Measurements from ENCODE around the gene MRPL18. TPM values are rescaled to one million over a fixed set of nuclear protein-coding genes. Genes with fewer than 3 reads are reported as not detected.
A peak's percentile ranks its signal among the peaks of the same experiment; 100 is the strongest.
"Not testable (repeated sequence)": the region's sequence is repeated elsewhere in the genome, so short reads cannot be mapped to it uniquely, and the experiment has no call there.

MRPL18 gene
- 100 to 1,000 TPM in 1 of 2 donors, 10 to 100 TPM in 1; 65.4 to 112 TPM for total RNA-seq

DNA sequence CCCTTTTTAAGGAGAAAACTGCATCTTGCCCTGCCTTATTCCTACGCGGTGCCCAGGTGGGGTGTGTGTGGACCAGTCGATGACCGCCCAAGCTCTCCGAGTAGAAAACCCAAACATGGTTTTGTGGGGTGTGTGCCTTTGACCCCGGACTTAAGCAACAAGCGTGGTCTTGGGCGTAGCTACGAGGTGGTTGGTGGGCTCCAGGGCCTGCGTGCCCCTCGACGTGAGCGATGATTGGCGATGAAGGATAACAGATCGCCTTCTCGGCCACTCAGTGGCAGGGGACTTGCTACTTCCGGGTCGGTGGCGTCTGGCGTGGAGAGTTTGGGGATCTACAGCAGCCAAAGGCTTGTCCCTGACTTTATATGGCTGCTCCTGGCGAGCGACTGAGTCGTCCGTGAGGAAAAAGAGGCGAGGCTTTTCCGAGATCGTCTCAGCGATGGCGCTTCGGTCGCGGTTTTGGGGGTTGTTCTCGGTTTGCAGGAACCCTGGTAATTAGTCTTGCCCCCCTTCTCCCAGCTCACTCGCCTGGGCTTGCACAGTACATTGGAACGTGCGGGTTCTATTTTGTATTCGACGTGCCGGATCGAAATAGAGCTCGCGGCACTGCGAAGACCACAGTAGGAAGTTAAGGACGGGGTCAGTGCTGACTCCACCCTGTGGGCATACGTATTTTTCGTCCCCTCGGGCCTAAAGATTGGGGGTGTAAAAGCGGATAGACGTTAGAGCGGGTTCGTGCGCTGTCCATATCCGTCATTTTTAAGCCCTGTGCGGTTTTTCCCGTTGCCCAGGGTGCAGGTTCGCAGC lies at the start of gene MRPL18:
MRPL18 (plus strand) TSS at position 319 of the 807 bp plus-strand sequence; CDS start at position 440, 121 bp downstream.
- H3K27me3 ChIP-seq, result no peaks in the 10 kb centered on the region
- peak within 1 kb of the TSS; percentile 95 for H3K27ac ChIP-seq
- DNase-seq, result peak; percentile 92
- H3K9ac ChIP-seq (ENCODE audit: low read depth in 2 of 2, low read length in 2 of 2), result peak within 1 kb of the TSS; percentile 95 to 97
- no peaks in the 10 kb centered on the region for H3K9me3 ChIP-seq
- intact Hi-C loops (cut with DNase I), result no loop called here
- peak within 1 kb of the TSS; percentile 85 for H3K4me3 ChIP-seq
- H3K36me3 ChIP-seq, result peaks cover 4% of the 10 kb centered on the region
- TF ChIP-seq, protein P1, sequence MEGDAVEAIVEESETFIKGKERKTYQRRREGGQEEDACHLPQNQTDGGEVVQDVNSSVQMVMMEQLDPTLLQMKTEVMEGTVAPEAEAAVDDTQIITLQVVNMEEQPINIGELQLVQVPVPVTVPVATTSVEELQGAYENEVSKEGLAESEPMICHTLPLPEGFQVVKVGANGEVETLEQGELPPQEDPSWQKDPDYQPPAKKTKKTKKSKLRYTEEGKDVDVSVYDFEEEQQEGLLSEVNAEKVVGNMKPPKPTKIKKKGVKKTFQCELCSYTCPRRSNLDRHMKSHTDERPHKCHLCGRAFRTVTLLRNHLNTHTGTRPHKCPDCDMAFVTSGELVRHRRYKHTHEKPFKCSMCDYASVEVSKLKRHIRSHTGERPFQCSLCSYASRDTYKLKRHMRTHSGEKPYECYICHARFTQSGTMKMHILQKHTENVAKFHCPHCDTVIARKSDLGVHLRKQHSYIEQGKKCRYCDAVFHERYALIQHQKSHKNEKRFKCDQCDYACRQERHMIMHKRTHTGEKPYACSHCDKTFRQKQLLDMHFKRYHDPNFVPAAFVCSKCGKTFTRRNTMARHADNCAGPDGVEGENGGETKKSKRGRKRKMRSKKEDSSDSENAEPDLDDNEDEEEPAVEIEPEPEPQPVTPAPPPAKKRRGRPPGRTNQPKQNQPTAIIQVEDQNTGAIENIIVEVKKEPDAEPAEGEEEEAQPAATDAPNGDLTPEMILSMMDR (IDR thresholded peaks at IDR 0.05), result no peak
- H3K4me1 ChIP-seq, result peaks cover 19% of the 10 kb centered on the region

DNA sequence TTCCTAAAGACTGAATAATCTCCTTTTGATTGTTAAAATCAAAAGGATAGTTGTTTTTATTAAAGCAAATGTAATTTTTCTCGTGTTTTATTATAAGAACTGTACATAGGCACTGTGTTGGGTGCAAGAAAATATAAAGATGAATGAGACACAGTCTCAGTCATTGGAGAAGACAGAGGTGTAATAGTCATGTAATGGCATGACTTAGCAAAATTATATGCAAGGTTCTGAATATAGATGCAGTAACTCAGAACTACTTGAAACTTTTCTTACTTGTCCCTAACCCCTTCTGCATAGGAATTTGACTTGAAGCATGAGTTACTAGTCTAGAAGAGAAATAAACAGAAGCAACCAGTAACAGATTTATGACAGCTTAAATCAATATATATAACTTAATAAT lies 48.1 kb upstream of the MRPL18 start:
- Histone ChIP-seq H3K27ac (no peak overlapping the region), H3K4me1 (no peaks in the 10 kb centered on the region), H3K9ac (ENCODE audit: low read depth in 2 of 2, low read length in 2 of 2) (no peak overlapping the region), H3K4me3 (no peak overlapping the region), H3K36me3 (peaks cover 21% of the 10 kb centered on the region), H3K9me3 (no peaks in the 10 kb centered on the region), H3K27me3 (no peaks in the 10 kb centered on the region)
- TF ChIP-seq, protein P1 (IDR thresholded peaks at IDR 0.05), result no peak
- no peak for DNase-seq
- intact Hi-C loops (cut with DNase I), result no loop called here

DNA sequence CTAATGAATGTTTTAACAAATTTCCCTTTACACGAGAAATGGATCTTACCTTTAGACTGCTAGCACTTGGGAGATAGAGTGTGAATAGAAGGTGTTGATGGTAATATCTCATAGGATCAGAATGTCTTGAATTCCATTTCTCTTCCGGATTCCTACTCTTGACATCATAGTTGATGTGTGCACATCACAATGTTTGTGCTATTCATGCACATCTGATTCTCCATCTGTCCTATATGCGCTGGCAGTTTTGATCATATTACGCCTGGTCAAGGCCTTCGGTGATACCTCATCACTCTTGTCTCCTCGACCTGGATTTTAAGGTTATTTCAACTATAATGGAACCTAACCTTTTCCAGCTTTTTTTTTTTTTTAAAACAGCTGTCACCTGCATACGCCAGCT lies 45.2 kb upstream of the MRPL18 start:
- H3K9ac ChIP-seq (ENCODE audit: low read depth in 2 of 2, low read length in 2 of 2), result no peak overlapping the region
- peaks cover 21% of the 10 kb centered on the region for H3K36me3 ChIP-seq
- intact Hi-C loops (cut with DNase I), result no loop called here
- TF ChIP-seq, protein P1 (IDR thresholded peaks at IDR 0.05), result no peak
- H3K4me1 ChIP-seq, result no peaks in the 10 kb centered on the region
- no peak overlapping the region for H3K4me3 ChIP-seq
- H3K27me3 ChIP-seq, result no peaks in the 10 kb centered on the region
- H3K27ac ChIP-seq, result no peak overlapping the region
- no peak for DNase-seq
- H3K9me3 ChIP-seq, result no peaks in the 10 kb centered on the region

DNA sequence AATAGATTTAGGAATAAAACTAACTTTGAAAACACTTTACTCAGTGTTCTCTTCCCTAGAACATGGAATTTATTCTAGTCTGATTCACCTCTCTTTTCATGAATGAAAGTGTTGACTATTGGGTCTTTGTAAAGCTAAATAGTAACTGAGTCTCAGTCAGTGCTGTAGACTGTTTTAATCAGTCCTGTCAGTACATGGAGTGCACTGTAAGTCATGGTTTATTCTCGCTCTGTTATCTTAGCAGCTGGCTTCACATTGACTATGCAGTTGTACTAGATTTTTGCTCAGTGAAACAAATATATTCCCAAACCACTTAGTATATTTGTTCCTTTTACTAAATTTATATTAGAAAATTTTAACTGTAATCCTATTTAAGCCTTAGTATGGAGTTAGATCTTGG lies 43.5 kb upstream of the MRPL18 start:
- Histone ChIP-seq H3K9ac (ENCODE audit: low read depth in 2 of 2, low read length in 2 of 2) (no peak overlapping the region), H3K4me3 (no peak overlapping the region), H3K36me3 (peaks cover 21% of the 10 kb centered on the region), H3K27ac (no peak overlapping the region), H3K9me3 (no peaks in the 10 kb centered on the region), H3K4me1 (no peaks in the 10 kb centered on the region), H3K27me3 (no peaks in the 10 kb centered on the region)
- intact Hi-C loops (cut with DNase I), result no loop called here
- TF ChIP-seq, protein P1 (IDR thresholded peaks at IDR 0.05), result no peak
- no peak for DNase-seq

DNA sequence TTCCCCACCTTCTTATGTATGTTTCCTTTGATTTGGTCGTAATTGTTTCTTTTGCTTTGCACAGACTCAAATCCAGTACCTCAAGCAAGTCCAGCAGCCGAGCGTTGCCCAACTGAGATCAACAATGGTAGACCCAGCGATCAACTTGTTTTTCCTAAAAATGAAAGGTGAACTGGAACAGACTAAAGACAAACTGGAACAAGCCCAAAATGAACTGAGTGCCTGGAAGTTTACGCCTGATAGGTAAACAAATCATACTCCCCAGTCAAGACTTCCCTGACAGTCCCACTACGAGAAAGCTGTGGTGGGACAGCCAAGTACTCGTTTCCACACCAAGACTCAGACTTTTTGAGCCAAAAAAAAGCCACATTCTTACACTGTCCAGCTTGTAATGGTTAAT lies 42.1 kb upstream of the MRPL18 start:
- H3K4me1 ChIP-seq; H3K9ac ChIP-seq (ENCODE audit: low read depth in 2 of 2, low read length in 2 of 2); H3K27ac ChIP-seq; H3K4me3 ChIP-seq; H3K9me3 ChIP-seq; intact Hi-C loops (cut with DNase I); H3K27me3 ChIP-seq; DNase-seq: not testable (repeated sequence)
- peaks cover 16% of the 10 kb centered on the region for H3K36me3 ChIP-seq

DNA sequence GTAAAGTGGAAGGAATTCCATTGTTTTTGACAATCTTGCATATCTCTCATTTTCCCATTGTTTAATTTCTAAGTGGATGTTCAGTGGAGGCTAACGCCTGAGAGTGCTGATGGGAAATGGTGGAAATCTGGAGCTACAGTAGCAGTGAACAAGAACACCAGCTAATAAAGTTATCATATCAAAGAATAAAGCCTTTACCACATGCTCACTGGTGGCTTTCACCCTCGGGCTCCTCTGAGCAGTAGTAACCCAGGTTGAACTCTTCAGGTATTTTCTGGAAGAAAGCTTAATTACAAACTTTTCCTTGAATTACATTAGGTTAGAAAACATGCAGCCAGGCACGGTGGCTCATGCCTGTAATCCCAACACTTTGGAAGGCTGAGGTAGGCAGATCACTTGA lies 38.8 kb upstream of the MRPL18 start:
- H3K27ac ChIP-seq, result no peak overlapping the region
- no peaks in the 10 kb centered on the region for H3K9me3 ChIP-seq
- H3K4me3 ChIP-seq, result no peak overlapping the region
- no peak overlapping the region for H3K9ac ChIP-seq (ENCODE audit: low read depth in 2 of 2, low read length in 2 of 2)
- intact Hi-C loops (cut with DNase I), result no loop called here
- no peaks in the 10 kb centered on the region for H3K4me1 ChIP-seq
- no peak for DNase-seq
- H3K27me3 ChIP-seq, result no peaks in the 10 kb centered on the region
- H3K36me3 ChIP-seq, result peaks cover 8% of the 10 kb centered on the region
- TF ChIP-seq, protein P1 (IDR thresholded peaks at IDR 0.05), result no peak

All from colonic mucosa (tissue), 4 donors.